ENCODE results near the gene ASIC4.

- TF ChIP-seq CTCF (IDR thresholded peaks at IDR 0.05) (no peak), POLR2A (IDR thresholded peaks at IDR 0.05) (no peak)
These were observed 6.5 kb upstream of the ASIC4 start for GRCh38 chr2:219507581-219508443.
